Left lung (tissue), 10 donors: ENCODE measurements around the gene SLC40A1. TPM values are rescaled to one million over a fixed set of nuclear protein-coding genes. Genes with fewer than 3 reads are reported as not detected.

Source experiments
- ATAC-seq: fragments of 200-7000 bp; cut with Tn5 transposase; one replicate; pipeline ENCODE4 v1.9.1; 2020; ENCODE audit warnings: moderate library complexity
- DNase-seq, 4 donors: peaks; one replicate each; pipeline ENCODE4 v3.0.0-alpha.2; 2013 to 2020
- H3K27ac ChIP-seq, 2 donors: fragments of 200-600 bp; sonication (generic) in 1 of 2; one replicate each; pipeline versions ENCODE4 v1.5.0 to v1.8.0; 2020 to 2021
- H3K27me3 ChIP-seq, 2 donors: fragments of 200-600 bp; sonication (generic) in 1 of 2; one replicate each; pipeline versions ENCODE4 v1.5.0 to v1.8.0; 2020 to 2021
- H3K36me3 ChIP-seq, 2 donors: fragments of 200-600 bp; sonication (generic) in 1 of 2; one replicate each; pipeline versions ENCODE4 v1.5.0 to v1.8.0; 2020 to 2021
- H3K4me1 ChIP-seq, 2 donors: fragments of 200-600 bp; one replicate each; pipeline ENCODE4 v1.8.0; 2021
- H3K4me3 ChIP-seq, 2 donors: fragments of 200-600 bp; sonication (generic) in 1 of 2; one replicate each; pipeline versions ENCODE4 v1.5.0 to v1.8.0; 2020 to 2021; ENCODE audit warnings: mild to moderate bottlenecking in 1 of 2
- H3K9me3 ChIP-seq, 2 donors: fragments of 200-600 bp; sonication (generic) in 1 of 2; one replicate each; pipeline versions ENCODE4 v1.5.0 to v1.8.0; 2020 to 2021
- intact Hi-C, 2 donors: fragments of 100-400 bp; cut with DNase I; formaldehyde crosslinking; loops; one replicate each; pipeline versions ENCODE4 v1.11.2 to v1.14.2; 2022
- polyA plus RNA-seq, 6 donors: library from polyadenylated mRNA; unstranded; fragments of 120-200 nt; gene quantifications; one replicate each; pipeline ENCODE4 v1.2.1, GENCODE V29; 2013; ENCODE audit not compliant: insufficient read length in 6 of 6
- total RNA-seq, 2 donors: library from RNA; stranded (reverse); fragmentation: NEBNext Ultra II Directional; extraction: Animal tissue kit (Norgen Biotek cat#: 25700); gene quantifications; one replicate each; pipeline ENCODE4 v1.2.1, GENCODE V29; 2021
- TF ChIP-seq, protein P1 (sequence below), 2 donors: fragments of 200-600 bp; sonication (generic) in 1 of 2; IDR thresholded peaks; one replicate each; pipeline versions ENCODE4 v1.5.0 to v1.8.0; 2021; ENCODE audit warnings: antibody characterized with exemption in 2 of 2
- donor health status: DM: no; HTN: yes; CAD: no.
- donor health status: DM: no; HTN: no; CAD: no.

The SLC40A1 gene
- total and polyA plus RNA-seq, 8 donors: 104 to 242 (median 212) TPM

DNA sequence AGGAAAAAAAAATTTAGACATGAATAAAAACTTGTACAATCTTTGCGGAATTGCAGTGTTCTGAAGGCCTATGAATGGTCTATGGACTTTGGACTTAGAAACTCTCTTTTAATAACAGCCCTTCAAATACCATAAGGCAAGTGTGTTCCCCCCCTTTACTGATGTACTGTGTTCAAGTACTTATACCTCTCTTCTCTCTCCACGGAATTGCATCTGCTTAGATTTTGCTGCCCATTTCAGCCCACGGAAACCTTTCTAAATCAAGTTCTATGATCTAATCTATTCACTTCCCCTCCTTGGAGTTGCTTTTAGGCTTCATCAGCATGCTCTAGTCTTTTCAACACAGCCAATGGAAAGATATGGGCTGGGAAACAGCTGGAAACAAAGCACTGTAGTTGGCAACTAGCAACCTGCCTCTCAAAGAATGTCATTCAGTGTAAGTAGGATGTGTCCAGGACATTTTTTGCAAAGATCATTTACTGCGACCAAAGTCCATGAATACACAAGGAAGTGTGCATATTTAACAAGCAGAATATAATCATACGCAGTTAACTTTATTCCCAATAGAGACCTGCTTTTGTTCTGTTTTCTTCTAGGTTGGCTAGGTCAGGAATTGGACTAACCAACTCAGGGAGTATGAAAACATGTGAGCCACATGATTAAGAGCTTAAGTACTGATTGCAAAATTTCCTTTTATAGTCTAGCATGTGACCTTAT is 58.0 kb downstream of the SLC40A1 start:
- Histone ChIP-seq H3K4me1 (peaks cover 0 to 12% of the 10 kb centered on the region in 2 donors), H3K27me3 (no peaks in the 10 kb centered on the region), H3K9me3 (no peaks in the 10 kb centered on the region), H3K36me3 (no peaks in the 10 kb centered on the region), H3K27ac (peak overlapping the region in 1 of 2 donors; percentile 47), H3K4me3 (no peak overlapping the region)
- DNase-seq (no peak), ATAC-seq (peak; percentile 42)
- TF ChIP-seq, protein P1, sequence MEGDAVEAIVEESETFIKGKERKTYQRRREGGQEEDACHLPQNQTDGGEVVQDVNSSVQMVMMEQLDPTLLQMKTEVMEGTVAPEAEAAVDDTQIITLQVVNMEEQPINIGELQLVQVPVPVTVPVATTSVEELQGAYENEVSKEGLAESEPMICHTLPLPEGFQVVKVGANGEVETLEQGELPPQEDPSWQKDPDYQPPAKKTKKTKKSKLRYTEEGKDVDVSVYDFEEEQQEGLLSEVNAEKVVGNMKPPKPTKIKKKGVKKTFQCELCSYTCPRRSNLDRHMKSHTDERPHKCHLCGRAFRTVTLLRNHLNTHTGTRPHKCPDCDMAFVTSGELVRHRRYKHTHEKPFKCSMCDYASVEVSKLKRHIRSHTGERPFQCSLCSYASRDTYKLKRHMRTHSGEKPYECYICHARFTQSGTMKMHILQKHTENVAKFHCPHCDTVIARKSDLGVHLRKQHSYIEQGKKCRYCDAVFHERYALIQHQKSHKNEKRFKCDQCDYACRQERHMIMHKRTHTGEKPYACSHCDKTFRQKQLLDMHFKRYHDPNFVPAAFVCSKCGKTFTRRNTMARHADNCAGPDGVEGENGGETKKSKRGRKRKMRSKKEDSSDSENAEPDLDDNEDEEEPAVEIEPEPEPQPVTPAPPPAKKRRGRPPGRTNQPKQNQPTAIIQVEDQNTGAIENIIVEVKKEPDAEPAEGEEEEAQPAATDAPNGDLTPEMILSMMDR (IDR thresholded peaks at IDR 0.05): no peak
- intact Hi-C loops: no loop called here

DNA sequence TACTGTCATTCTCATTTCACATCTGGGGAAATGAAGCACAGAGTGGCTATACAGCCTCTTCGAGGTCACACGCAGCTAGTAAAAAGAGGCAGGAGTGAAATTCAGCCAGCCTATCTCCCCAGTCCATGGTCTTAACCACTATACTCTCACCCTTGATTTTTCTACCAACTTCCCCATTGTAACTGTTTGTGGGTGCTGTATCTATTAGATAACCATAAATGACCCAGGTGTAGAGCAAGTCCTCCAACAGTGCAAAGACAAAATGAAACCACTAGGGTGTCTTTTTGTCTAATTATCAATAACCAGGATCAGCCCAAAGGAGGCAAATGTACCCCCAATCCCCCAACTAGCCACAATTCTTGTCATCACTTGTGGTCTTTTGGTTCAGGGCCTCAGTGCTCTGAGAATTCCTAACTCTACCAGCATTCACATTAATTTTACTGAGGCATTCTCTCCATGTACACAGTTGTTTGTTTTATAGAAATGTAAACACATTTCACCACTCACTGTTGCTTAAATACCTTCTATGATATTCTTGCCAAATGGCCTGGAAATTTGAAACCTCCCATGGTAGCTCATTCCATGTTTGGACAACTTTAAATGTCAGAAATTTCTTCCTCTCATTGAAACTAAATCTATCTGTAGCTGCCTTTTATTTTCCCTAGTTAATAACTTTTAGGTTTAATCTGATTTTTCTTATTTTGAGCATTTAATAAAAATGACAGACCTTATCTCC is 58.7 kb downstream of the SLC40A1 start:
- ATAC-seq: peak; percentile 61
- TF ChIP-seq, protein P1 (IDR thresholded peaks at IDR 0.05): no peak
- intact Hi-C loops: no loop called here
- peaks cover 0 to 12% of the 10 kb centered on the region in 2 donors for H3K4me1 ChIP-seq
- no peak overlapping the region for H3K4me3 ChIP-seq
- H3K36me3 ChIP-seq: no peaks in the 10 kb centered on the region
- no peaks in the 10 kb centered on the region for H3K27me3 ChIP-seq
- H3K9me3 ChIP-seq: no peaks in the 10 kb centered on the region
- no peak for DNase-seq
- H3K27ac ChIP-seq: peak overlapping the region in 1 of 2 donors; percentile 47

DNA sequence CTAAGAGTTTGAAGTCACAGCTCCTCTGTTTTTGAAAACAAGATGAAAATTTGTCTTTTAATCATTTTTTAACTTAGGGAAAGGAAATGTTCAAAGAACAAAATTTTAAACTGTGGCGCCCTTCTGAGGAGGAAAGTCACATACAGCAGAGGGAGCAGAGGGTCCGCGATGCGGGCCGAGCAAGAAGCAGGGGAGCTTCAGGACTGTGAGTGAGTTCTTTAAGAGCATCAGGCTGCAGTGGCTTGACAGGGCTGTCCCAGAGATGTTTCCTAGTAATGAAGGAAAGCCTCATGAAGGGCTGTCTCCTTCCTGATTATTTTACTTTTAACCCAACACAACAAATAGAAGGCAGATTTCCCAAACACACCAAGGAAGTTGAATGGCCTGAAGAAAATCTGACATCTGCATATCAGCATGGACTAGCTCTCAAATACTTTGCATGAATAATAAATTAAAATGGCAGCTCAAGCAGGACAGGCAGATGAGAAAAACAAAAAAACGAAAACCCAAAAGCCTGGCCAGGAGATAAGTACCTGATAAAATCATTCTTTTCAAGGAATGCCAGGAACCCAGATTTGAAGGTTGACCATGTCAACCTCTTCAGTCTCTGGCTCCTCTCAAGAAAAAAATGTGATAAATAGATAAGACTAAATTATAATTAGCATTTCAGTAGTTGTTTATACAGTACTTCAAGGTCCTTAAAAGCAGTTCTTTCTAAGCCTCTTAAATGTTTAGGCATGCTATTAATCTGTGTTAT is 60.8 kb downstream of the SLC40A1 start:
- no peaks in the 10 kb centered on the region for H3K36me3 ChIP-seq
- H3K4me1 ChIP-seq: peaks cover under 1 to 12% of the 10 kb centered on the region in 2 donors
- no peak for DNase-seq
- TF ChIP-seq, protein P1 (IDR thresholded peaks at IDR 0.05): no peak
- no peak overlapping the region for H3K4me3 ChIP-seq
- intact Hi-C loops: no loop called here
- H3K27me3 ChIP-seq: no peaks in the 10 kb centered on the region
- H3K9me3 ChIP-seq: no peaks in the 10 kb centered on the region
- H3K27ac ChIP-seq: no peak overlapping the region
- ATAC-seq: no peak

DNA sequence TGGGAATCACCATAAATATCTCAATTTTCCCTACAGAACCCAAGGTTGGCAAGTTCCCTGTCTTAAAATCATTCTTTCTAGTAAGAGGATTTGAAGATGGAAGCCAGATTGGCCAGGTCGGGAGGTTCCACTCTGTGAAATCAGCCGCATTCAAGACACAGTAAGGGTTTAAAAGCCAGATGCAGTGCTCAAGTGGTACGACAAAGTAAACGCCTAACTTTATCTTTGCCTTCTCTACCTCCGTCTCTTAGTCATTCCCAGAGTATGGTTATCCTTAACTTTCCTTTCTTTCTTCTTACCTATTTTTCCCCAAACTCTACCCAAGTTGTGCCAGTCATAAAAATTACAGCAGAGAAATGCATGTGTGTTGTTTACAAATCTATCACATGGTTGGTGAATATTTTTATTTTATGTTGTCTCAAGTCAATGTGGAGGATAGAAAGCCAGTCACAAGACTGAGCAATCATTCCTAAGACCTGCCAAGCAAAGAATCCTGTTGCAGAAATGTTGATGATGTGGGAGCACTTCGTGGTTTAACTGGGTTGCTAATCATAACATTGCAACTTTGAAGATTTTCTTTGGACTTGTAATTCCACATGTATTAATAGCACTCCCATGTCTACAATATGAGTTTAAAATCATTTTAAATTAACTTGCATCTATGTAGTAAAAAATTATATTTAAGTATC is 62.6 kb downstream of the SLC40A1 start:
- ATAC-seq (no peak), DNase-seq (no peak)
- no peak overlapping the region for H3K27ac ChIP-seq
- intact Hi-C loops: no loop called here
- H3K36me3 ChIP-seq: no peaks in the 10 kb centered on the region
- no peak overlapping the region for H3K4me3 ChIP-seq
- H3K27me3 ChIP-seq: no peaks in the 10 kb centered on the region
- peaks cover 12 to 14% of the 10 kb centered on the region in 2 donors for H3K4me1 ChIP-seq
- H3K9me3 ChIP-seq: no peaks in the 10 kb centered on the region
- TF ChIP-seq, protein P1 (IDR thresholded peaks at IDR 0.05): no peak
